GM12878 (cell line): ENCODE data around the gene KIFAP3. TPM values are rescaled to one million over a fixed set of nuclear protein-coding genes. Genes with fewer than 3 reads are reported as not detected.

Experiments
- ATAC-seq: fragments of 200-7000 bp; cut with Tn5 transposase; 3 replicates; pipeline ENCODE4 v1.9.1; 2020; ENCODE audit warnings: mild to moderate bottlenecking, moderate library complexity
- BruUV-seq: library from RNA; stranded (reverse); fragments of 400-500 nt; replicated peaks from 2 replicates; lab custom pipeline; 2021; lab: Mats Ljungman, UMichigan
- CTCF ChIA-PET: fragments of 300-600 bp; sonication (Branson Sonifier 250); formaldehyde crosslinking; extraction: SDS; loops from one replicate; lab custom pipeline; 2021; ENCODE audit warnings: inconsistent platforms; lab: Yijun Ruan, JAX
- POLR2A ChIA-PET: fragments of 350-600 bp; formaldehyde crosslinking; extraction: SDS; loops from one replicate; lab custom pipeline; 2021; ENCODE audit warnings: inconsistent platforms; lab: Charles Lee
- RAD21 ChIA-PET: fragments of 300-600 bp; sonication (Branson Sonifier 250); formaldehyde crosslinking; loops from one replicate; lab custom pipeline; 2023; ENCODE audit warnings: antibody characterized with exemption; ENCODE audit not compliant: unreplicated experiment; lab: Charles Lee
- SMC1A ChIA-PET: fragments of 300-600 bp; sonication (Branson Sonifier 250); formaldehyde crosslinking; loops from one replicate; lab custom pipeline; 2023; ENCODE audit not compliant: unreplicated experiment, uncharacterized antibody; lab: Charles Lee
- DNase-seq: peaks from one replicate; pipeline ENCODE4 v3.0.0-alpha.2; 2011; ENCODE audit warnings: low read depth, low spot score
- FAIRE-seq: peaks from 3 replicates; lab custom pipeline; 2011; peaks lifted over from hg19 to GRCh38; lab: Jason Lieb, UNC
- H2AFZ ChIP-seq: 2 replicates; pipeline ENCODE4 v1.6.0; 2011; ENCODE audit warnings: low read depth, low read length, control low read depth; ENCODE audit not compliant: control insufficient read depth
- H3K27ac ChIP-seq: 2 replicates; pipeline ENCODE4 v1.5.1; 2011; ENCODE audit warnings: control low read depth; ENCODE audit not compliant: control insufficient read depth, insufficient read depth
- H3K27me3 ChIP-seq, 2 experiments: replicated peaks in 1 of 2; 2 replicates each; pipeline versions ENCODE4 v1.6.0 to v1.6.1; 2011; ENCODE audit warnings: low read length in 1 of 2; ENCODE audit not compliant: control insufficient read depth in 2 of 2, insufficient read depth in 2 of 2
- H3K36me3 ChIP-seq, 2 experiments: 2 replicates each; pipeline ENCODE4 v1.5.1; 2011; ENCODE audit warnings: low read length in 1 of 2; ENCODE audit not compliant: control insufficient read depth in 2 of 2, insufficient read depth in 2 of 2
- H3K4me1 ChIP-seq: 2 replicates; pipeline ENCODE4 v1.6.1; 2011; ENCODE audit warnings: mild to moderate bottlenecking, low read length, moderate library complexity, mixed read lengths; ENCODE audit not compliant: control insufficient read depth, insufficient read depth
- H3K4me2 ChIP-seq: 2 replicates; pipeline ENCODE4 v1.6.0; 2011; ENCODE audit warnings: control low read depth; ENCODE audit not compliant: control insufficient read depth, insufficient read depth
- H3K4me3 ChIP-seq: fragments of 200-600 bp; sonication (generic); 2 replicates; pipeline ENCODE4 v1.5.1; 2016
- H3K79me2 ChIP-seq: 2 replicates; pipeline ENCODE4 v1.6.0; 2011; ENCODE audit warnings: low read length; ENCODE audit not compliant: control insufficient read depth, insufficient read depth
- H3K9ac ChIP-seq: 2 replicates; pipeline ENCODE4 v1.8.0; 2011; ENCODE audit warnings: low read length, control low read depth, mixed read lengths; ENCODE audit not compliant: control insufficient read depth, insufficient read depth
- H3K9me3 ChIP-seq: replicated peaks from 3 replicates; pipeline ENCODE4 v1.5.1; 2011; ENCODE audit warnings: mild to moderate bottlenecking, low read length; ENCODE audit not compliant: control insufficient read depth, insufficient read depth
- H4K20me1 ChIP-seq: 2 replicates; pipeline ENCODE4 v1.6.0; 2011; ENCODE audit not compliant: control insufficient read depth, insufficient read depth
- ATF2 ChIP-seq: IDR thresholded peaks from 2 replicates; pipeline ENCODE4 v1.6.1; 2012; ENCODE audit warnings: low read length, inconsistent platforms
- BCL3 ChIP-seq: IDR thresholded peaks from 2 replicates; pipeline ENCODE4 v1.6.1; 2011; ENCODE audit warnings: borderline replicate concordance, low read depth, mild to moderate bottlenecking, moderate library complexity, low read length; ENCODE audit not compliant: insufficient read depth, poor library complexity, severe bottlenecking
- CBX3 ChIP-seq: fragments of 200-600 bp; sonication (generic); IDR thresholded peaks from 2 replicates; pipeline ENCODE4 v1.6.1; 2016; ENCODE audit warnings: low read depth, borderline replicate concordance
- ESRRA ChIP-seq: IDR thresholded peaks from 2 replicates; pipeline ENCODE4 v1.6.1; 2012; ENCODE audit warnings: mild to moderate bottlenecking, low read length, improper control_type of control experiment
- HCFC1 ChIP-seq: fragments of 150-350 bp; IDR thresholded peaks from 2 replicates; pipeline ENCODE4 v1.6.1; 2014; ENCODE audit warnings: low read length
- IRF4 ChIP-seq: IDR thresholded peaks from 2 replicates; pipeline ENCODE4 v1.6.1; 2011; ENCODE audit warnings: low read depth, low read length
- IRF5 ChIP-seq: fragments of 450-650 bp; IDR thresholded peaks from 2 replicates; pipeline ENCODE4 v1.6.1; 2017; ENCODE audit warnings: borderline replicate concordance
- MAX ChIP-seq: IDR thresholded peaks from 2 replicates; pipeline ENCODE4 v1.6.1; 2012; ENCODE audit warnings: low read depth, low read length, improper control_type of control experiment
- NFYA ChIP-seq: IDR thresholded peaks from 2 replicates; pipeline ENCODE4 v1.6.1; 2011; ENCODE audit warnings: low read depth, mild to moderate bottlenecking, low read length, improper control_type of control experiment, borderline replicate concordance
- NR2C1 ChIP-seq: fragments of 450-650 bp; IDR thresholded peaks from 2 replicates; pipeline ENCODE4 v1.6.1; 2017; ENCODE audit warnings: antibody characterized with exemption, mild to moderate bottlenecking, moderate library complexity
- NR2C2 ChIP-seq: IDR thresholded peaks from 2 replicates; pipeline ENCODE4 v1.6.1; 2011; ENCODE audit warnings: borderline replicate concordance, low read depth; ENCODE audit not compliant: control insufficient read depth, insufficient read length
- NRF1 ChIP-seq: conservative IDR thresholded peaks from 2 replicates; pipeline ENCODE4 v1.6.1; 2011; ENCODE audit warnings: mild to moderate bottlenecking, low read depth, low read length, improper control_type of control experiment
- POU2F2 ChIP-seq: IDR thresholded peaks from 3 replicates; pipeline ENCODE4 v1.6.1; 2011; ENCODE audit warnings: low read depth, mild to moderate bottlenecking, low read length, borderline replicate concordance
- SRF ChIP-seq, 2 experiments: IDR thresholded peaks; 2 replicates each; pipeline ENCODE4 v1.6.1; 2011; ENCODE audit warnings: low read depth in 2 of 2, low read length in 2 of 2, mild to moderate bottlenecking in 1 of 2, moderate library complexity in 1 of 2
- STAT3 ChIP-seq: IDR thresholded peaks from 2 replicates; pipeline ENCODE4 v1.6.1; 2011; ENCODE audit warnings: low read depth, low read length, improper control_type of control experiment
- USF1 ChIP-seq: IDR thresholded peaks from 2 replicates; pipeline ENCODE4 v1.6.1; 2011; ENCODE audit warnings: borderline replicate concordance, low read depth, mild to moderate bottlenecking, moderate library complexity, mixed read lengths, low read length; ENCODE audit not compliant: insufficient read depth; ENCODE audit errors: extremely low read length
- ZNF24 ChIP-seq: fragments of 450-650 bp; IDR thresholded peaks from 2 replicates; pipeline ENCODE4 v1.6.1; 2017; ENCODE audit warnings: antibody characterized with exemption, mild to moderate bottlenecking
- ZNF384 ChIP-seq: IDR thresholded peaks from 2 replicates; pipeline ENCODE4 v1.6.1; 2012; ENCODE audit warnings: low read depth, mild to moderate bottlenecking, low read length, improper control_type of control experiment, borderline replicate concordance
- WGBS: methylation state at CpG from one replicate; pipeline ENCODE4 v1.1.6; 2016; ENCODE audit warnings: low lambda C conversion rate; ENCODE audit not compliant: insufficient replicate concordance, insufficient coverage; ENCODE audit errors: missing lambda C conversion rate; 5-methylcytosine and 5-hydroxymethylcytosine counted together
- in situ Hi-C: fragments of 300-500 bp; cut with MboI; formaldehyde crosslinking; loops from 9 replicates; pipeline ENCODE4 v1.14.3; 2018; ENCODE audit warnings: mixed read lengths
- intact Hi-C: fragments of 100-400 bp; cut with micrococcal nuclease; formaldehyde crosslinking; loops from one replicate; pipeline ENCODE4 v1.14.2; 2022; ENCODE audit not compliant: unreplicated experiment
- polyA plus RNA-seq, 11 experiments: library from polyadenylated mRNA; depleted of rRNA in 4 of 11; unstranded in 6 of 11; stranded (reverse) in 5 of 11; fragments of >200 nt; fragmentation: Nextera tagmentation in 4 of 11; fragmentation: Illumina TruSeq in 1 of 11; extraction: Ambion mirVana in 4 of 11; extraction: Trizol in 1 of 11; gene quantifications; 1 replicate in 1 of 11; 2 replicates in 10 of 11; pipeline versions ENCODE4 v1.2.1 to v1.2.3, GENCODE V29; 2011 to 2016; ENCODE audit warnings: inconsistent platforms in 2 of 11, missing spikeins in 2 of 11, low read depth in 1 of 11
- total RNA-seq, 4 experiments: library from RNA; depleted of rRNA in 3 of 4; stranded (reverse); fragments of >200 nt in 3 of 4; fragmentation: Illumina TruSeq in 1 of 4; extraction: Trizol in 1 of 4; gene quantifications; 2 replicates each; pipeline versions ENCODE4 v1.2.1 to v1.2.3, GENCODE V29; 2013 to 2021

Gene KIFAP3
- total and polyA plus RNA-seq, 10 of the 15 experiments (the other 5 are each of a cell fraction or from before 2014, with no cell fraction given), result 13.7 to 100 (median 18.9) TPM

GRCh38 chr1:169878498-169878897 lies 196.0 kb downstream of the KIFAP3 start:
- SMC1A ChIA-PET, result interaction anchor here (0.9 to 2.4 kb wide), 8 partner anchors 10 to 1003 kb away, joined by 3 to 17 read pairs (median 4); partner anchors contain the start of gene SCYL3
- WGBS, result 99% methylated on average over 4 of the region's 4 CpGs

More at GRCh38 chr1:169878498-169878897, 196.0 kb downstream of the KIFAP3 start:
- H3K9ac ChIP-seq, result no peak overlapping the region
- BruUV-seq, result no TSS peak
- FAIRE-seq, result no peak
- no peak overlapping the region for H3K4me3 ChIP-seq
- no peaks in the 10 kb centered on the region; the same call in 1 of the 2 replicates for H3K79me2 ChIP-seq
- ChIA-PET RAD21 (interaction anchor here (1.0 to 1.5 kb wide), 5 partner anchors 11 to 37 kb away, joined by 3 to 5 read pairs (median 4); no protein-coding TSS in a partner anchor), POLR2A (interaction anchor here (1.8 to 2.6 kb wide), 3 partner anchors 10 to 16 kb away, joined by 7 to 12 read pairs (median 9); partner anchors contain the start of gene SCYL3)
- in situ Hi-C loops, result no loop called here
- no peak overlapping the region for H3K27ac ChIP-seq
- no peaks in the 10 kb centered on the region for H3K27me3 ChIP-seq
- peaks cover 5% of the 10 kb centered on the region for H3K4me1 ChIP-seq
- TF ChIP-seq ZNF384, result no peak
- TF ChIP-seq ESRRA, result no peak
- TF ChIP-seq ZNF24, result no peak
- TF ChIP-seq SRF (IDR thresholded peaks at IDR 0.05; ENCODE audit: low read depth in 2 of 2, low read length in 2 of 2), result no peak
- no peak for TF ChIP-seq NFYA
- no peak for TF ChIP-seq IRF5
- TF ChIP-seq NR2C2, result no peak
- no peak for TF ChIP-seq NR2C1
- no peak for TF ChIP-seq IRF4
- no peak for TF ChIP-seq STAT3
- TF ChIP-seq NRF1, result no peak
- no peak for TF ChIP-seq HCFC1
- TF ChIP-seq USF1, result no peak
- no peak for TF ChIP-seq BCL3
- no peak for TF ChIP-seq POU2F2
- no peak for TF ChIP-seq CBX3
- TF ChIP-seq MAX, result no peak
- no peak for TF ChIP-seq ATF2
- TF ChIP-seq, all 136 proteins: peak for 0
- ATAC-seq (no peak), DNase-seq (no peak)
- CTCF ChIA-PET, result interaction anchor here (0.9 to 1.5 kb wide), 3 partner anchors 39 to 81 kb away, joined by 3 read pairs; no protein-coding TSS in a partner anchor
- Histone ChIP-seq H3K4me2 (no peak overlapping the region), H3K36me3 (peaks cover 7 to 37% of the 10 kb centered on the region in 2 experiments), H4K20me1 (no peaks in the 10 kb centered on the region), H2AFZ (no peak overlapping the region), H3K9me3 (no peaks in the 10 kb centered on the region; the same call in 2 of the 3 replicates)
- intact Hi-C loops, result no loop called here
